Measurements from ENCODE around the gene RNU1-3. TPM values are rescaled to one million over a fixed set of nuclear protein-coding genes. Genes with fewer than 3 reads are reported as not detected.
"Not testable (repeated sequence)": the region's sequence is repeated elsewhere in the genome, so short reads cannot be mapped to it uniquely, and the experiment has no call there.

RNU1-3 gene
- total RNA-seq, 1 donor from 2014 or later: 34,682 TPM

DNA sequence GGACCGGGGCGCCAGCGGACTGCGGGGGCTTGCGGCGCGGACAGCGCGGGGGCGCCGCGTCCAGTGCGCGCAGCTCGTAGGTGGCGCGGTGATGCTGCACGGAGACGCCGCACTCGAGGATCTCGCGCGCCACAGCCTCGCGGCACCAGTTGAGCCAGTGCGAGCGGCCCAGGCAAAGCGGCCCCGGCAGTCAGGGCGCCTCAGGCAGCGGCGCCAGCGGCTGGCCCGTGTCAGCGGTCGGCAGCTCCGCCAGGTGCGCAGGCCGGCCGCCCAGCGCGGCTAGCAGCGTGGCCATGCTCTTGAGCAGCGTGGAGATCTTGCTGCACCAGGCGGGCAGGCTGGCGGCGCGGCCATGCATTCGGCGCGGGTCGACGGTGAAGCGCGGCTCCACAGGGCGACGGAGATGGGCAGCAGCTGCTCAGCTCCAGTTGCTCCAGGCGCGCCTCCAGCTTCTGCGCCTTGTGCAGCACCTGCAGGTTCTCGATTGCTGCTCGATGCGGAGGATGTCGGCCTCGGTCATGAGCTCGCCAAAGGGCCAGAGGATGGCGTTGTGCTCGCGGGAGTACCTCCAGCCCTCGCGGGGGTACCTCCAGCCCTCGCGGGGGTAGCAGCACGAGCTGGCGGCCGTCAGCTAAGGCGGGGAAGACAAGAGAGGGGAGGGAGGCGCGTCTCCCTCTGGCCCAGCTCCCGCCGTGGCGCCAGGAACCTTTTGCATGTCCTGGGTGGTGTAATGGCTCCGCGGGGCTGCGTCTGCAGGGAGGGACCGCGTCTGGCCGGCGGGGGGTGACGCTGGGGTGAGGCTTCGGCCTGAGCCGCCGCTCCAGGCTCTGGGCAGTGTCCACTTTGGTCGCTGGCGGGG, 26.9 kb upstream of the RNU1-3 start:
- not testable (repeated sequence) for DNase-seq

GRCh38 chr1:16692717-16693448, 26.1 kb upstream of the RNU1-3 start:
- DNase-seq: not testable (repeated sequence)

DNA sequence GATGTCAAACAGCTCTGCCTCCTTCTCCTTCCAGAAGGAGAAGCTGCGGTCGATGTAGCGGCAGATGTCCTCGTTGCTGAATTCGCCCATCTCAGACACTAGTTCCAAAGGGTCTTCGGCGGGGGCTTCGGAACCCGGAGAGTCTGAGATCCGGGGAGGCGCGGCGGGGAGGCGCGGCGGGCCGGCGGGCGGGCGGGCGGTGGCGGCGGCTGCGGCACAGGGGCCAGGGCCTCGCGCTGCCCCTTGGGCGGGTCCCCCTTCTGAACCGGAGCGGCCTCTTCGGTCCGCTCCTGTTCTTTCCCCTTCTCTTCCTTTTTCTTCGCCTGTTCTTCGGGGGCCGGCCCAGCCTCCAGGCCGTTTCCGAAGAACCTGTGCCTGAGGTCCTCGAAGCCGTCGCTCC, 25.5 kb upstream of the RNU1-3 start:
- DNase-seq: not testable (repeated sequence)

GRCh38 chr1:16690971-16691682, 24.4 kb upstream of the RNU1-3 start:
- DNase-seq: not testable (repeated sequence)

GRCh38 chr1:16687132-16687800, 20.5 kb upstream of the RNU1-3 start:
- DNase-seq: not testable (repeated sequence)

DNA sequence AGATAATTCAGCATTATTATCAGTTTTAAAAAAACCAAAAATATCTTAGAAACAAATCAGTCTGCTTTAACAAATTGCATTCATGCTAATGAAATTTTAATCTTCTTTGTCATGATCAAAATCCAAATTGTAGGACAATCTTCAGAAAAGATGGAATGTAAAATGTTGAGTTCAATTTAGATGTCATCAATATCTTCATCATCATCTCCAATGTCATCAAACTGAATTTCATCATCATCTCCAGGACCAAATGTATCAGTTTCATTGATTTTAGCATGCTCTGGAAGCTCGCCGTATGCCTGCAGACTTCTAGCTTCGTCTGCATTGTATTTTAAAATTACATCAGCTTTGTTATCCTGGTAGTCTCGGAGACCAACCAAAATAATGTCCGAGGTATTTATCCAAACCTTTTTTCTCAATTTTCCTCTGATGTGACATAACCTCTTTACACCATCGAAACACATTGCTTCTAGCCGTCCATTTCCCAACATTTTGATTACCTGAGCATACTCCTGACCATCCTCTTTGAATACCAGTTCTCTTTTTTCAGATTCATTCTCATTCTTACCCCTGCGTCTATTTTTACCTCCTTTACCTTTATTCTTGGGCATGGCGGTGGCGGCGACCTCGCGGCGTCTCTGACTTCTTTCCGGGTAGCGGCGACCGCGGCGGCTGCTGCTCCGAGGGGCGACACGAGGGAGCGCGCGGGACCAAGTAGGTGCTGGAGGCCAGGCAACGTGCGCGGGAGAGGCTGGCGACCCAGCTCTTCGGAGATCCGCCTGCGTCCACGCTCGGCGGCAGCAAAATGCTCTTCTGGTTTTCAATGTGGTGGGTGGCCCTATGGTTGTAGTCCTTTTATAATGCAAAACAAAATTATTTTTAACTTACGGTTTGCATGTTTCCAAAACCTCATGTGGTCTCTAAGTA, 19.0 kb upstream of the RNU1-3 start:
- not testable (repeated sequence) for DNase-seq

DNA sequence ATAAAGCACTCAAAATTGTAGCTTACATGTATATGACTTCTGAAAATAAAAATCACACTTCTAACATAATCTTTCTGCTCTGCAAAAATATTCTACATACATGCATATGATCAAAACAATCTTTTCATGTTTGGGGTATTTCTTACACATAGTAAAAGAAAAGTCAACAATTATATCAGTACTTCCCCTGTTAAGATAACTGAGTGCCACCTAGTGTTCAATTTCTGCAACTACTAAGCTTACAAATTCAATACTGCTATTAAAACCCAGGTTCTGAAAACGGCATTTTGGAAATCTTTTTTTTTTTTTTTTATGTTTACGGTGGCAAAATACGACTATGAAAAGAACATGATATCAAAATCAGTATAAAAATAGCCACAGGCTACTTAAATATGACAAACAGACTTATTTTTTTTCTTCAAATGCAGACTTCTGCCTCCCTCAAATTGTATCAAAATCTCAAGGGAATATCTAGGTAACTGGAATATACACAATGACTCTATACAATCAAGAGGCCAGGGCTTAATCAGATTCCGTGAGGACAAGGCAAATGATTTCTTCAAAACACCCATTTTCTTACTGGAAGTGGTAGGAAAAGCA, 18.1 kb upstream of the RNU1-3 start:
- not testable (repeated sequence) for DNase-seq

GRCh38 chr1:16684152-16684551, 17.4 kb upstream of the RNU1-3 start:
- DNase-seq: not testable (repeated sequence)

DNA sequence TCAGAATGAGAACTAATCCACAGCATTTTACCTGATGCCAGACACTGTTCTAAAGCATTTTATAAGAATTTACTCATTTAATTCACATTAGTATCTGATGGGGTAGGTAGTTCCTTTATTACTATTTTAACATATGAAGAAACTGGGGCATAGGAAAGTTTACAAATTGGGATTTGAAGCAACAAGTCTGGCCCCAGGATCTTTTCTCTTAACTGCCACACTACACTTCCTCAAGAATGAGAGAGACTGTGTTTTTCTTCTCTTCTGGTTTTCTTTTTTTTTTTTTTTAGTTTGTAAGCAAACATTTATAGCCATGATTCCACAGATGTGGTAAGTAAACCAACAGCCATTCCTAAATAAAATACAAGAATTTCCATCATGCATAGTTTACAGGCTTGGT, 16.1 kb upstream of the RNU1-3 start:
- DNase-seq: not testable (repeated sequence)

GRCh38 chr1:16680366-16680765, 13.6 kb upstream of the RNU1-3 start:
- DNase-seq: not testable (repeated sequence)

DNA sequence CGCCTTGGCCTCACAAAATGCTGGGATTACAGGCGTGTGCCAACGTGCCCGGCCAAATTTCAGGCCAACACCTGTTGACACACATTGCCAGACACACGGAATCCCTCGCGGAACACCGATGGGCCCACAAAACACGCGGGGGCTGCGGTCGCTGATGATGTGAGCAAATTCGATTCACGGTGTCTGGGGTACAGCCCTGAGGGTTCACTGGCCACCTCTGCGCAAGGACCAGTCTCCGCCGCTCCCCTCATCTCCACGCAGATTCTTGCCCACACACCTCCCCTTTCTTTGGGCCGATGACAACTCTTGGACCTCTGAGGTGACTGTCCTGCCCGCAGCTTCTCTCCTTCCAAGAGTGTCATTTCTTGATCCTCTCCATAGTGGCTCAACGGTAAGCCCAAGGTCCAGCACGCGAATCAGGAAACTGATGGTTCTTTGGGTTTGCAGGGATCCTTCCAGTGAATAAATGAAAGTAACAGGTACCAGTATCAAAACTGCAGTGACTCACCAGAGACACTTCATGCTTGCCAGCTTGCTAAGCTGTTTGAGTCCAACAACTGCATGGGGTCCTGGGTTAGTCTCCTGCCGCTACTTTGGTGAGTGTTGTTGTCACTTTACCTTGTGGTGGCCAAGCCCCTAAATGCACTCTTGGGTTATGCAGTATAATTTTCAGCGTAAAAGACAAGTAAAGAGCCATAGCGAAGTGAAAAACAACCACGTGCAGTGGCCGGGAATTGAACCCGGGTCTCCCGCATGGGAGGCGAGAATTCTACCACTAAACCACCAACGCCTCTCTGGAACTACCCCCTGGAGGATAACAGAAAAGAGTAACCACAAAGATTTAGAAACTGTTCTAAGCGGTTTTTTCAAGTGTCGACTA, 11.0 kb upstream of the RNU1-3 start:
- no peak for DNase-seq

GRCh38 chr1:16676661-16677523, 10.1 kb upstream of the RNU1-3 start:
- not testable (repeated sequence) for DNase-seq

- DNase-seq: not testable (repeated sequence)
Observed at GRCh38 chr1:16675118-16675510, 8.4 kb upstream of the RNU1-3 start.

- not testable (repeated sequence) for DNase-seq
Observed at GRCh38 chr1:16673976-16674375, 7.2 kb upstream of the RNU1-3 start.

DNA sequence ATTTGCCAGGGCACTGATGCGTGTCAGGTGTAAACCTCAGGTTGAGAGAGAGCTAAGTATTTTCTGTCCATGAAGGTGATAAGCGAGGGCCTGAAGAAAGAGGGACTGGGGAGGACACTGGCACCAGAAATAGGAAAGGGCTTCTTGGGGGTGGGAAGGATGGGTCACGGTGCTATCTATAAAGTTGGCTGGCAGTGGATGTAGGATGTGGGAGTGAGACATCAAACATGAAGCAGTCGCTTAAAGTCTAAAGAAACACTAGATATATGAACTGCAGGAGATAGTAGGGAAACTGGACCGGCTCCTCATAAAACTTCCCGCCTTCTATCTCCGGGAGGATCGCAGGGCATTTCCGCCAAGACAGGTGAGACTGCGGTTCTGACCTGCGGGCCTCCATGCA, 912 bp downstream of the RNU1-3 start:
- DNase-seq: not testable (repeated sequence)

DNA sequence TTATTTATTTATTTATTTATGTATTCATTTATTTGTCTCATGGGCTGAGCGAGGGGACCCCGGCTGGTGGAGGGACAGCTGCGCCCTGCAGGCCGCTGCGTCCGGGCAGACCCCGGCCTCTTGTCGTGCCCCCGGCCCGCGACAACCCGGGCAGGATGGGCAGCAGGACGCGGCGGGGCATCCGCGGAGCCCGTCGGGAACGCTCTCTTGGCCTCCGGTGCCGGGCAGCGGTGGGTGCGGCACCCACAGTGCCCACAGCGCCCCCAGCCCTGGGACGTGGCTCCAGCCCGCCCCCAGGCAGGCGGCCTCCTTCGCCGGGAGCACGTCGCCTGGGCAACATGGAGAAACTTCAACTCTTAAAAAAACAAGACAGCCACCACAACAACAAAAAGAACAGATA, 8.5 kb downstream of the RNU1-3 start:
- DNase-seq: not testable (repeated sequence)

DNA sequence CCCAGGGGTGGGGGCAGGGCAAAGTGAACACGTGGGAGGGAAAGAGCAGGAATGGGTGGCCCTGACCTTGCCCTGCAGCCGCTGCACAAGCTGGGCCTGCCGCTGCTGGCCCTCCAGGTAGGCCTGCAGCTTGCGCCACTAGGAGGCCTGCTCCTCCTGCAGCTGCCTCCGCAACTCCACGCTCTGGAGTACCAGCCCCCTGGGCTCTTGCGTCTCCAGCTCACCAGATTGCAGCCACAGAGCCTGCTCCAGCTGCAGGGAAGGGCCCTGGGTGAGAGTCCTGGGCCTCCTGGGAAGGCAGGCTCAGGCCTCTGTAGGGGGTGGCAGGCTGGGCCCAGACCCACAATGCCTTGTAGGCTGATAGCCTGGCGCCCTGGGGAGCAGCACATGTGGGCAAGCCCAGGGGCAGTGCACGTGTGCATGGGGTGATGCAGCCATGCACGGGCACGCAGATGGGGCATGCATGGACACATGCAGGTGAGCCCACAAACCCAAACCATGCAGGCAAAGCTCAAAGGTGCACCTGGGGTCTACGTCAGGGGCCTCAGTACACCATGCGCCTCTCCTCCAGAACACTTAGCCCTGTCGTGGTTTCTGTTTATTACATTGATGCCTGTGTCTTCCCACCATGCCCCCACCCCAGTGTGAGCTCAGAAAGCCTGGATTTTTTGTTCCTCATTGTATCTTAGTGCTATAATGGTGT, 9.6 kb downstream of the RNU1-3 start:
- not testable (repeated sequence) for DNase-seq

GRCh38 chr1:16656574-16656973, 10.2 kb downstream of the RNU1-3 start:
- not testable (repeated sequence) for DNase-seq
